ENCODE data around the gene PLCXD1. TPM values are rescaled to one million over a fixed set of nuclear protein-coding genes. Genes with fewer than 3 reads are reported as not detected.
"Not testable (repeated sequence)": the region's sequence is repeated elsewhere in the genome, so short reads cannot be mapped to it uniquely, and the experiment has no call there.

The PLCXD1 gene
- total and polyA plus RNA-seq, 4 donors: 6.7 to 50.6 (median 29.0) TPM

GRCh38 chrX:288561-288991 lies 7.4 kb downstream of the PLCXD1 start:
- 93% methylated on average over 25 of the region's 25 CpGs for WGBS (ENCODE audit: insufficient coverage)
- no peak overlapping the region for H3K27ac ChIP-seq (ENCODE audit: low read depth, low read length)
- H3K4me3 ChIP-seq (ENCODE audit: low read depth, low read length): no peak overlapping the region
- no peak for DNase-seq (ENCODE audit: low read depth in 4 of 6, low spot score in 6 of 6)
- peaks cover 5% of the 10 kb centered on the region for H3K4me1 ChIP-seq (ENCODE audit: control insufficient read depth, insufficient read depth, low read length)
- H3K36me3 ChIP-seq (ENCODE audit: control insufficient read depth, insufficient read depth, low read length): peaks cover 82% of the 10 kb centered on the region
- no peaks in the 10 kb centered on the region for H3K9me3 ChIP-seq (ENCODE audit: control insufficient read depth, insufficient read depth, low read length)
- H3K27me3 ChIP-seq (ENCODE audit: control insufficient read depth, insufficient read depth, low read length): no peaks in the 10 kb centered on the region

DNA sequence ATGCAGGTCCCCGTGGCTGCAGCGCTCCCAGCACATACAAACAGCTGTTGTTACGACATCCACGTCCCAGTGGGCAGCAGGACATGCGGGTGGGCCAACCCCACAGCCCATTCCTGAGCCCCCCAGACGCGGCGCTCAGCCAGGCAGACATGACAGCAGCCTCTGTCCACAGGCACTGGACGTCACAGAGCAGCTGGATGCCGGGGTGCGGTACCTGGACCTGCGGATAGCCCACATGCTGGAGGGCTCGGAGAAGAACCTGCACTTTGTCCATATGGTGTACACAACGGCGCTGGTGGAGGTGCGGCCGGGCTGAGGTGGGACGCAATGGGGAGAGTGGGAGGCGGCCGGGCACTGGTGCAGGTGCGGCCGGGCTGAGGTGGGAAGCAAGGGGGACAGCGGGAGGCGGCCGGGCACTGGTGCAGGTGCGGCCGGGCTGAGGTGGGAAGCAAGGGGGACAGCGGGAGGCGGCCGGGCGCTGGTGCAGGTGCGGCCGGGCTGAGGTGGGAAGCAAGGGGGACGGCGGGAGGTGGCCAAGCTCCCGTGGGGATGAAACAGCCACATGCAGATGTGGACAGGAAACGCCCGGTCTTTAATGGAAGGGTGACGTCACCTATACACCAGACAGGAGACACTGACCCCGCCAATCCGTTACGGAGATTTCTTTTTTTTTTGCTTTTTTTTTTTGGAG lies 9.4 kb downstream of the PLCXD1 start:
- H3K4me1 ChIP-seq (ENCODE audit: control insufficient read depth, insufficient read depth, low read length): no peaks in the 10 kb centered on the region
- no peak overlapping the region for H3K4me3 ChIP-seq (ENCODE audit: low read depth, low read length)
- 97% methylated on average over 37 of the region's 42 CpGs for WGBS (ENCODE audit: insufficient coverage)
- H3K36me3 ChIP-seq (ENCODE audit: control insufficient read depth, insufficient read depth, low read length): peaks cover 84% of the 10 kb centered on the region
- no peak overlapping the region for H3K27ac ChIP-seq (ENCODE audit: low read depth, low read length)
- no peaks in the 10 kb centered on the region for H3K27me3 ChIP-seq (ENCODE audit: control insufficient read depth, insufficient read depth, low read length)
- no peak for DNase-seq (ENCODE audit: low read depth in 4 of 6, low spot score in 6 of 6)
- no peaks in the 10 kb centered on the region for H3K9me3 ChIP-seq (ENCODE audit: control insufficient read depth, insufficient read depth, low read length)

DNA sequence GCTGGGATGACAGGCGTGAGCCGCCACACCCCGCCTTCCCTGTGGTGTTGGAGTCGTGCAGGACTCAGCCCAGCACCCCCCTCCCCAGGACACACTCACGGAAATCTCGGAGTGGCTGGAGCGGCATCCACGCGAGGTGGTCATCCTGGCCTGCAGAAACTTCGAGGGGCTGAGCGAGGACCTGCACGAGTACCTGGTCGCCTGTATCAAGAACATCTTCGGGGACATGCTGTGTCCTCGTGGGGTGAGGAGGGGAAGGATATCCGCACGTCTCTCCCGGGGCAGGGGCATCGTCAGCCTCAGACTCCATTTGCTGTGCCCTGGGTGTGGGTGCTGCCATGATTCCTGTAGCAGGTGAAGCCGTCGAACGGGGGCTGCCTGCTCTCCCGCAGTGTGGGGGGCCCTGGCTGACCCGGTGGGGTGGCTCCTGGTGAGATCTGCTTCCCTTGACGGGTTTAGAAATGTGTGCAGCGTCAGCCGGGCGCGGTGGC lies 10.3 kb downstream of the PLCXD1 start:
- Histone ChIP-seq H3K36me3 (ENCODE audit: control insufficient read depth, insufficient read depth, low read length) (peaks cover 84% of the 10 kb centered on the region), H3K27me3 (ENCODE audit: control insufficient read depth, insufficient read depth, low read length) (no peaks in the 10 kb centered on the region), H3K4me3 (ENCODE audit: low read depth, low read length) (no peak overlapping the region), H3K9me3 (ENCODE audit: control insufficient read depth, insufficient read depth, low read length) (no peaks in the 10 kb centered on the region), H3K27ac (ENCODE audit: low read depth, low read length) (no peak overlapping the region), H3K4me1 (ENCODE audit: control insufficient read depth, insufficient read depth, low read length) (no peaks in the 10 kb centered on the region)
- DNase-seq (ENCODE audit: low read depth in 4 of 6, low spot score in 6 of 6): no peak
- WGBS (ENCODE audit: insufficient coverage): 97% methylated on average over 29 of the region's 29 CpGs

DNA sequence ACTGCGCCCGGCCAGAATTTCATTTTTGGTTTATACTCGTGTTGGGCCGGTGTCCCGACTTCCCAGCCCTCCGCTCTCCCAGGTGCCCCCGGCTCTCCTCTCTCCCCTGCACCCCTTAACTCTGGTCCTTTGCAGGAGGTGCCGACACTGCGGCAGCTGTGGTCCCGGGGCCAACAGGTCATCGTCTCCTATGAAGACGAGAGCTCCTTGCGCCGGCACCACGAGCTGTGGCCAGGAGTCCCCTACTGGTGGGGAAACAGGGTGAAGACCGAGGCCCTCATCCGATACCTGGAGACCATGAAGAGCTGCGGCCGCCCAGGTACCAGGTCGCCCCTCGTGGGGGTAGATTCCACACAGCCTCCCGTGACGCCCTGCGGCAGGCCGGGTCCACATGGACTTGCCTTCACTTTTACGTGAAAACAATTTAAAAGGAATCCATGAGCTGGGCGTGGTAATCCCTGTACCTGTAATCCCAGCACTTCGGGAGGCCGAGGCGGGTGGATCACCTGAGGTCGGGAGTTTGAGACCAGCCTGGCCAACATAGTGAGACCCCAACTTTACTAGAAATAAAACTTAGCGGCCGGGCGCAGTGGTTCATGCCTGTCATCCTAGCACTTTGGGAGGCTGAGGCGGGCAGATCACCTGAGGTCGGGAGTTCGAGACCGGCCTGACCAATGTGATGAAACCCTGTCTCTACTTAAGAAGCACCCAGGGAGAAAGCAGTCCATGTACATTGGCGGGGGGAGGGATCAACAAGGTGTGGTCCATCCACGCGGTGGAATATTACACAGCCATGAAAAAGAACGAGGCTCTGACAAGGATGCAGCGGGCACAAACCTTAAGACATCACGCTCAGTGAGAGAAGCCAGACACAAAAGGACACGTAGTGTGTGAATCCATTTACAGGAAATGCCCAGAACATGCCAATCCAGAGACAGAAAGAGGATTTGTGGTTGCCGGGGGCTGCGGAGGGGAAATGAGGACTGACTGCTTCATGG lies 12.0 kb downstream of the PLCXD1 start:
- H3K27me3 ChIP-seq (ENCODE audit: control insufficient read depth, insufficient read depth, low read length): no peaks in the 10 kb centered on the region
- no peak overlapping the region for H3K4me3 ChIP-seq (ENCODE audit: low read depth, low read length)
- H3K4me1 ChIP-seq (ENCODE audit: control insufficient read depth, insufficient read depth, low read length): no peaks in the 10 kb centered on the region
- H3K27ac ChIP-seq (ENCODE audit: low read depth, low read length): no peak overlapping the region
- H3K36me3 ChIP-seq (ENCODE audit: control insufficient read depth, insufficient read depth, low read length): peaks cover 81% of the 10 kb centered on the region
- WGBS (ENCODE audit: insufficient coverage): 96% methylated on average over 46 of the region's 47 CpGs
- no peaks in the 10 kb centered on the region for H3K9me3 ChIP-seq (ENCODE audit: control insufficient read depth, insufficient read depth, low read length)
- no peak for DNase-seq (ENCODE audit: low read depth in 4 of 6, low spot score in 6 of 6)

- Histone ChIP-seq H3K36me3 (ENCODE audit: control insufficient read depth, insufficient read depth, low read length) (peaks cover 75% of the 10 kb centered on the region), H3K9me3 (ENCODE audit: control insufficient read depth, insufficient read depth, low read length) (no peaks in the 10 kb centered on the region), H3K4me1 (ENCODE audit: control insufficient read depth, insufficient read depth, low read length) (no peaks in the 10 kb centered on the region), H3K27me3 (ENCODE audit: control insufficient read depth, insufficient read depth, low read length) (no peaks in the 10 kb centered on the region), H3K27ac (ENCODE audit: low read depth, low read length) (no peak overlapping the region), H3K4me3 (ENCODE audit: low read depth, low read length) (no peak overlapping the region)
- WGBS (ENCODE audit: insufficient coverage): 98% methylated on average over 13 of the region's 21 CpGs
- DNase-seq (ENCODE audit: low read depth in 4 of 6, low spot score in 6 of 6): no peak
These were observed 14.0 kb downstream of the PLCXD1 start for GRCh38 chrX:295136-295535.

DNA sequence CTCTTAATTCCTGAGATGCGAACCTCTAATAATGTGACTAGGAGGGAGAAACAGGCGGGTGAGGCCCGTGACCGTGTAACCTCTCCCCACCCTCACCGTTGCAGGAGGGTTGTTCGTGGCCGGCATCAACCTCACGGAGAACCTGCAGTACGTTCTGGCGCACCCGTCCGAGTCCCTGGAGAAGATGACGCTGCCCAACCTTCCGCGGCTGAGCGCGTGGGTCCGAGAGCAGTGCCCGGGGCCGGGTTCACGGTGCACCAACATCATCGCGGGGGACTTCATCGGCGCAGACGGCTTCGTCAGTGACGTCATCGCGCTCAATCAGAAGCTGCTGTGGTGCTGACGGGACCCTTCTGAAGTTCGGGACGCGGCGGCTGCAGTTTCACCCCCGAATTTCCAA lies 17.8 kb downstream of the PLCXD1 start:
- Histone ChIP-seq H3K27ac (ENCODE audit: low read depth, low read length) (no peak overlapping the region), H3K4me1 (ENCODE audit: control insufficient read depth, insufficient read depth, low read length) (no peaks in the 10 kb centered on the region), H3K9me3 (ENCODE audit: control insufficient read depth, insufficient read depth, low read length) (no peaks in the 10 kb centered on the region), H3K36me3 (ENCODE audit: control insufficient read depth, insufficient read depth, low read length) (peaks cover 73% of the 10 kb centered on the region), H3K4me3 (ENCODE audit: low read depth, low read length) (no peak overlapping the region), H3K27me3 (ENCODE audit: control insufficient read depth, insufficient read depth, low read length) (no peaks in the 10 kb centered on the region)
- WGBS (ENCODE audit: insufficient coverage): 97% methylated on average over 31 of the region's 36 CpGs
- no peak for DNase-seq (ENCODE audit: low read depth in 4 of 6, low spot score in 6 of 6)

DNA sequence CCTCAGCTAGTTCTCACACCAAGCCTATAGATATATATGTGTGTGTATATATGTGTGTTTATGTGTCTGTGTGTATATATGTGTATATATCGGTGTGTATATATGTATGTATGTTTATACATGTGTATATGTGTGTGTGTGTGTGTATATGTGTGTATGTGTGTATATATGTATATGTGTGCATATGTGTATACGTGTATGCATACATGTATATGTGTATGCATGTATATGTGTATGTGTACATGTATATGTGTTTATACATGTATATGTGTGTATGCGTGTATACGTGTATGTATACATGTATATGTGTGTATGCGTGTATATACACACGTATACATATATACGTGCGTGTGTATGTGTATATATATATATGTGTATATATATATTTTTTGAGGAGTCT lies 19.2 kb downstream of the PLCXD1 start:
- no peak for DNase-seq (ENCODE audit: low read depth in 4 of 6, low spot score in 6 of 6)
- no CpG with 5 or more reads among the region's 8 CpGs for WGBS (ENCODE audit: insufficient coverage)
- peaks cover 73% of the 10 kb centered on the region for H3K36me3 ChIP-seq (ENCODE audit: control insufficient read depth, insufficient read depth, low read length)
- no peaks in the 10 kb centered on the region for H3K27me3 ChIP-seq (ENCODE audit: control insufficient read depth, insufficient read depth, low read length)
- H3K4me3 ChIP-seq (ENCODE audit: low read depth, low read length): no peak overlapping the region
- H3K9me3 ChIP-seq (ENCODE audit: control insufficient read depth, insufficient read depth, low read length): no peaks in the 10 kb centered on the region
- no peak overlapping the region for H3K27ac ChIP-seq (ENCODE audit: low read depth, low read length)
- no peaks in the 10 kb centered on the region for H3K4me1 ChIP-seq (ENCODE audit: control insufficient read depth, insufficient read depth, low read length)

DNA sequence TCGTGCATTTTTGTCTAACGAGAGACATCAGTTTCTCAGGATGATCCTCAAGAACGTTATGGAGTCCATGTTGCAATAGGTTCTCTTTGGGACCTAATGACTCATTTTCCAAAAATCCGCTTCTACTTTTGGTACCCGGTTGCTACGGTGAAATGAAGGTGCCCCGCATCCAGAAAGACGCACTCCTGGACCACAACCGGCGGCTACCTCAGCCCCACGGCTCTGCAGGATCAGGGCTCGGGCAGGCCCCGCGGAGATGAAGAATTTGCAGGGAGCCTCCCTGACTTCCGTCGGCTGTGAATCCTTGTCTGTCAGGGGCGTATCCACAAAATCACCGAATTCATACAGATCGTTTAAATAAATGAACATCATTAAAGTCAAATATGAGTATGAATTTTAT lies 21.8 kb downstream of the PLCXD1 start:
- WGBS (ENCODE audit: insufficient coverage): over 99% methylated on average over 14 of the region's 19 CpGs
- no peak overlapping the region for H3K27ac ChIP-seq (ENCODE audit: low read depth, low read length)
- no peaks in the 10 kb centered on the region for H3K27me3 ChIP-seq (ENCODE audit: control insufficient read depth, insufficient read depth, low read length)
- peaks cover 79% of the 10 kb centered on the region for H3K36me3 ChIP-seq (ENCODE audit: control insufficient read depth, insufficient read depth, low read length)
- no peaks in the 10 kb centered on the region for H3K9me3 ChIP-seq (ENCODE audit: control insufficient read depth, insufficient read depth, low read length)
- DNase-seq (ENCODE audit: low read depth in 4 of 6, low spot score in 6 of 6): no peak
- H3K4me3 ChIP-seq (ENCODE audit: low read depth, low read length): no peak overlapping the region
- H3K4me1 ChIP-seq (ENCODE audit: control insufficient read depth, insufficient read depth, low read length): no peaks in the 10 kb centered on the region

GRCh38 chrX:305781-306613 lies 24.8 kb downstream of the PLCXD1 start:
- 100% methylated on average over 9 of the region's 12 CpGs for whole genome bisulfite sequencing (ENCODE audit: insufficient coverage)
- not testable (repeated sequence) for H3K27me3 ChIP-seq (ENCODE audit: control insufficient read depth, insufficient read depth, low read length); H3K4me3 ChIP-seq (ENCODE audit: low read depth, low read length); H3K4me1 ChIP-seq (ENCODE audit: control insufficient read depth, insufficient read depth, low read length); H3K9me3 ChIP-seq (ENCODE audit: control insufficient read depth, insufficient read depth, low read length); DNase-seq (ENCODE audit: low read depth in 4 of 6, low spot score in 6 of 6); H3K27ac ChIP-seq (ENCODE audit: low read depth, low read length)
- H3K36me3 ChIP-seq (ENCODE audit: control insufficient read depth, insufficient read depth, low read length): peaks cover 82% of the 10 kb centered on the region
